ENCODE data around the gene TMEM184B. TPM values are rescaled to one million over a fixed set of nuclear protein-coding genes. Genes with fewer than 3 reads are reported as not detected.

The TMEM184B gene
- total RNA-seq, 4 donors from 2014 or later: 39.1 to 56.1 (median 51.4) TPM

DNA sequence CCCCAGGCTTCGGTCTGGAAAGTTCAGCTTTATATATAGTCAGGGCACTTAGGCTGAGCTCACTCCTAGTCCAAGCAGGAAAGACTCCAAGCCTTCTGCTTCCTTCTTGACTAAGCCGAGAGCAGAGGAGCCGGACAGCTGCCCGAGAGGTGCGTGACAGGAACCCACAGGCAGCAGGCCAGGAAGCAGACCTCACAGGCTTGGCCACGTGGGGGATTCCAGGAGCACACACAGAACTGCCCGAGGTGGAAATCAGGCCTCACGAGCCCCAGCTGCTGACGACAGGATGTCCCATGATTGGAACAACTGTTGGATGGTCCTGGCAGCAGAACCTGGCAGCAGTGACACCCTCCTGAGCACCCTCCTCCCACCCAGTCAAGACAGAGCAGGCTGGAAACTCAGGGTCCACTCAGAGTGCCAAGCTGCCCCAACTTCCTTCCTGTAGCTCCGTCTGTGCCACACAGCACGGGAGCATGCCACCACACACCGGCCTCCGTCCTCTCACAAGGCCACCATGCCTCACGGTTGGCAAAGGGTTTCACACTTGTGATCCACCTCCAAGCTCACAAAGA is 96.6 kb downstream of the TMEM184B start:
- Histone ChIP-seq H3K4me3 (no peak overlapping the region), H3K9me3 (no peaks in the 10 kb centered on the region), H3K27ac (peak overlapping the region in 2 of 4 donors; percentile 59 to 74), H3K27me3 (no peaks in the 10 kb centered on the region), H3K36me3 (no peaks in the 10 kb centered on the region), H3K4me1 (peaks cover 0 to 37% (median 2%) of the 10 kb centered on the region in 4 donors)
- DNase-seq: peak in 1 of 3 donors; percentile 70
- TF ChIP-seq, protein P1, sequence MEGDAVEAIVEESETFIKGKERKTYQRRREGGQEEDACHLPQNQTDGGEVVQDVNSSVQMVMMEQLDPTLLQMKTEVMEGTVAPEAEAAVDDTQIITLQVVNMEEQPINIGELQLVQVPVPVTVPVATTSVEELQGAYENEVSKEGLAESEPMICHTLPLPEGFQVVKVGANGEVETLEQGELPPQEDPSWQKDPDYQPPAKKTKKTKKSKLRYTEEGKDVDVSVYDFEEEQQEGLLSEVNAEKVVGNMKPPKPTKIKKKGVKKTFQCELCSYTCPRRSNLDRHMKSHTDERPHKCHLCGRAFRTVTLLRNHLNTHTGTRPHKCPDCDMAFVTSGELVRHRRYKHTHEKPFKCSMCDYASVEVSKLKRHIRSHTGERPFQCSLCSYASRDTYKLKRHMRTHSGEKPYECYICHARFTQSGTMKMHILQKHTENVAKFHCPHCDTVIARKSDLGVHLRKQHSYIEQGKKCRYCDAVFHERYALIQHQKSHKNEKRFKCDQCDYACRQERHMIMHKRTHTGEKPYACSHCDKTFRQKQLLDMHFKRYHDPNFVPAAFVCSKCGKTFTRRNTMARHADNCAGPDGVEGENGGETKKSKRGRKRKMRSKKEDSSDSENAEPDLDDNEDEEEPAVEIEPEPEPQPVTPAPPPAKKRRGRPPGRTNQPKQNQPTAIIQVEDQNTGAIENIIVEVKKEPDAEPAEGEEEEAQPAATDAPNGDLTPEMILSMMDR (IDR thresholded peaks at IDR 0.05): no peak
- TF ChIP-seq POLR2A (IDR thresholded peaks at IDR 0.05): no peak

- Histone ChIP-seq H3K9me3 (no peaks in the 10 kb centered on the region), H3K27ac (peak overlapping the region in 2 of 4 donors; percentile 59 to 74), H3K36me3 (no peaks in the 10 kb centered on the region), H3K27me3 (no peaks in the 10 kb centered on the region), H3K4me3 (no peak overlapping the region), H3K4me1 (peaks cover 0 to 30% (median 0%) of the 10 kb centered on the region in 4 donors)
- TF ChIP-seq, protein P1 (IDR thresholded peaks at IDR 0.05): no peak
- TF ChIP-seq POLR2A (IDR thresholded peaks at IDR 0.05): no peak
- DNase-seq: no peak
These were observed 97.3 kb downstream of the TMEM184B start for GRCh38 chr22:38175206-38176118.

DNA sequence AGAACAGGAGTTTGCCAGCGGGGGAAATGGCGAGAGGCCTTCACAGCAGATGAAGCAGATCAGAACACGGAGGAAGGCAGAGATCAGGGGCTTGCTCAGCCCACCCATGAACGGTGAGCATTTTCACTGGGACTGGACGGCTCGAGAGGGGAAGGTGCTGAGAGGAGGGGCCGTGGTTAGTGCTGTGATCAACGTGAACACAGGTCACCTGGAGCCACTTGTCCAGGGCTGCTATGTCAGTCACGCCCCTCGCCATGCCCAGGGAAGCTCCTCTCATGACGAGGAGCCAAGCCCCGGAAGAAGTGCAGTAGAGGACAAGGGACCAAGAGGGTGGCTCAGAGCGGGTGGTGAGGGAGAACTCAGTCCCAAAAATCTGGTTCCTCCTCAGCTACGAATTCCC is 98.2 kb downstream of the TMEM184B start:
- DNase-seq: no peak
- no peaks in the 10 kb centered on the region for H3K9me3 ChIP-seq
- no peaks in the 10 kb centered on the region for H3K27me3 ChIP-seq
- H3K4me1 ChIP-seq: peaks cover 0 to 23% (median 0%) of the 10 kb centered on the region in 4 donors
- H3K4me3 ChIP-seq: no peak overlapping the region
- no peaks in the 10 kb centered on the region for H3K36me3 ChIP-seq
- H3K27ac ChIP-seq: no peak overlapping the region
- TF ChIP-seq POLR2A (IDR thresholded peaks at IDR 0.05): no peak
- TF ChIP-seq, protein P1 (IDR thresholded peaks at IDR 0.05): no peak

DNA sequence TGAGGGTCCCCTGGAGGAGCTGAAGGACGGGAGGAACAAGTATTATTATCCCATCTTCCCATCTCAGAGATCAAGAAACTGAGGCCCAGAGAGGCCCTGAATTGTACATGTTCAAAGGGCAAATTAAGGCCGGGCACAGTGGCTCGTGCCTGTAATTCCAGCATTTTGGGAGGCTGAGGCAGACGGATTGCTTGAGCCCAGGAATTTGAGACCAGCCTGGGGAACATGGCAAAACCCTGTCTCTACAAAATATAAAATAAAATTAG is 99.2 kb downstream of the TMEM184B start:
- Histone ChIP-seq H3K9me3 (no peaks in the 10 kb centered on the region), H3K27ac (no peak overlapping the region), H3K4me3 (no peak overlapping the region), H3K4me1 (peaks cover 0 to 21% (median 0%) of the 10 kb centered on the region in 4 donors), H3K27me3 (no peaks in the 10 kb centered on the region), H3K36me3 (no peaks in the 10 kb centered on the region)
- TF ChIP-seq, protein P1 (IDR thresholded peaks at IDR 0.05): no peak
- TF ChIP-seq POLR2A (IDR thresholded peaks at IDR 0.05): no peak
- no peak for DNase-seq

DNA sequence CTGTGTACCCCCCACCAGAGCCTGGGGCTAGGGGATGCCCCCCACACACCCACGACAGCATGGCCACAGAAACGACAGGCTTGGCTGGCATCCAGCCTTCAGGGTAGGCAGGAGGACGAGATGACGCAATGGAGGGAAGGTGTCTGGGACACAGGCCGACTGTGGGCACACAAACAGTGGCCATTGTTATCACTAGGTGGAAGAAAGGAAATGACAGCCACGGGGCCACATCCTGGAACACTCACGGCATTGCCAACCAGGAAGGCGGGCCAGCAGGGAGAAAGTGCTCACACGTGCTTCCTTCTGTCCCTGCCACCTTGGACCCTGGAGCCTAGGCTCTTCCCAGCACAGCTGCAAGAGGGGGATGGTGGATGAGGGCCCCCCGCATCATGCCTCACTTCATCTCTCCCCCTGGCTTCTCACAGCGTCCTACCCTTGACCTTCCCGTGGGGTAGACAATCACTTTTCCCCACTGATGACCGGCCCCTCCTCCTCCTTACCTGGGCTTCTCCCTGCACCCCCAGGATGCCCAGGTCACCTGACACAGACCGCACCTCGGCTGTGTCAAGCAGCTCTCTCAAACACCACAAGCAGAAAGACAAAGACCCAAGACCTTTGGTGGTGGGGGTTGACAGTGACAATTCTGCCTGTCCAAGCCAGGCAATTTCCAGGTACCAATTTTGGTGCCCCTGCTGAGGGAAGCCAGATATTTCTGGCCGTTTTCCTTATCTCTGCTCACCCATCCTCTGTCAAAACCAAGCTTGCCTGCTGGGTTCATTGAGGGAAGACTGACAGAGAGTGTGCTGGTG is 99.8 kb downstream of the TMEM184B start:
- no peaks in the 10 kb centered on the region for H3K27me3 ChIP-seq
- H3K4me3 ChIP-seq: no peak overlapping the region
- DNase-seq: peak in 1 of 3 donors; percentile 73
- no peaks in the 10 kb centered on the region for H3K9me3 ChIP-seq
- H3K36me3 ChIP-seq: peaks cover 0 to 5% (median 0%) of the 10 kb centered on the region in 3 donors
- H3K4me1 ChIP-seq: peaks cover 0 to 16% (median 0%) of the 10 kb centered on the region in 4 donors
- no peak overlapping the region for H3K27ac ChIP-seq
- TF ChIP-seq, protein P1 (IDR thresholded peaks at IDR 0.05): no peak
- TF ChIP-seq POLR2A (IDR thresholded peaks at IDR 0.05): no peak
